Measurements from ENCODE around the gene PRKCZ.

The PRKCZ gene

DNA sequence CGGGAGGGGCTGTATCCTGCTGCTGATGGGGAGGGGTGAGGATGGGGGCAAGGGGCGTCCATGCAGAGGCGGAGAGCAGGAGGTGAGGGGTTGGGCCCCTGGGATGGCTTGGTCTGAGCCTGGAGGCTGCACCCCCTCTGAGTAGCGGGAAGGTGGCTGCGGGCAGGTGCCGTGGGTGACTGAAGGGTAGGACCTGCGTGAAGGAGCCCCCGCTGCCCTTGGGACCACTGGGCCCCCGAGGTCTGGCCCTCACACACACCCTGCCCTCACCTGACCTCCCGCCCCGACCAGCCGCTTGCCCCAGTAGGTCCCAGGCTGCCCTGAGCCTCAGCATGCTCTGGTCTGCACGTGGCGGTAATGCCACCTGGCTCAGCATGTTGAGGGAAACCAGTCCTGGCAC lies 165.1 kb downstream of the PRKCZ start:
- H3K4me3 ChIP-seq (replicated peaks; ENCODE audit: low read depth, low read length) = no peak overlapping the region
- DNase-seq (ENCODE audit: low read depth) = no peak
- TF ChIP-seq, protein P1, sequence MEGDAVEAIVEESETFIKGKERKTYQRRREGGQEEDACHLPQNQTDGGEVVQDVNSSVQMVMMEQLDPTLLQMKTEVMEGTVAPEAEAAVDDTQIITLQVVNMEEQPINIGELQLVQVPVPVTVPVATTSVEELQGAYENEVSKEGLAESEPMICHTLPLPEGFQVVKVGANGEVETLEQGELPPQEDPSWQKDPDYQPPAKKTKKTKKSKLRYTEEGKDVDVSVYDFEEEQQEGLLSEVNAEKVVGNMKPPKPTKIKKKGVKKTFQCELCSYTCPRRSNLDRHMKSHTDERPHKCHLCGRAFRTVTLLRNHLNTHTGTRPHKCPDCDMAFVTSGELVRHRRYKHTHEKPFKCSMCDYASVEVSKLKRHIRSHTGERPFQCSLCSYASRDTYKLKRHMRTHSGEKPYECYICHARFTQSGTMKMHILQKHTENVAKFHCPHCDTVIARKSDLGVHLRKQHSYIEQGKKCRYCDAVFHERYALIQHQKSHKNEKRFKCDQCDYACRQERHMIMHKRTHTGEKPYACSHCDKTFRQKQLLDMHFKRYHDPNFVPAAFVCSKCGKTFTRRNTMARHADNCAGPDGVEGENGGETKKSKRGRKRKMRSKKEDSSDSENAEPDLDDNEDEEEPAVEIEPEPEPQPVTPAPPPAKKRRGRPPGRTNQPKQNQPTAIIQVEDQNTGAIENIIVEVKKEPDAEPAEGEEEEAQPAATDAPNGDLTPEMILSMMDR (IDR thresholded peaks at IDR 0.05; ENCODE audit: low read length, missing control alignments) = no peak

DNA sequence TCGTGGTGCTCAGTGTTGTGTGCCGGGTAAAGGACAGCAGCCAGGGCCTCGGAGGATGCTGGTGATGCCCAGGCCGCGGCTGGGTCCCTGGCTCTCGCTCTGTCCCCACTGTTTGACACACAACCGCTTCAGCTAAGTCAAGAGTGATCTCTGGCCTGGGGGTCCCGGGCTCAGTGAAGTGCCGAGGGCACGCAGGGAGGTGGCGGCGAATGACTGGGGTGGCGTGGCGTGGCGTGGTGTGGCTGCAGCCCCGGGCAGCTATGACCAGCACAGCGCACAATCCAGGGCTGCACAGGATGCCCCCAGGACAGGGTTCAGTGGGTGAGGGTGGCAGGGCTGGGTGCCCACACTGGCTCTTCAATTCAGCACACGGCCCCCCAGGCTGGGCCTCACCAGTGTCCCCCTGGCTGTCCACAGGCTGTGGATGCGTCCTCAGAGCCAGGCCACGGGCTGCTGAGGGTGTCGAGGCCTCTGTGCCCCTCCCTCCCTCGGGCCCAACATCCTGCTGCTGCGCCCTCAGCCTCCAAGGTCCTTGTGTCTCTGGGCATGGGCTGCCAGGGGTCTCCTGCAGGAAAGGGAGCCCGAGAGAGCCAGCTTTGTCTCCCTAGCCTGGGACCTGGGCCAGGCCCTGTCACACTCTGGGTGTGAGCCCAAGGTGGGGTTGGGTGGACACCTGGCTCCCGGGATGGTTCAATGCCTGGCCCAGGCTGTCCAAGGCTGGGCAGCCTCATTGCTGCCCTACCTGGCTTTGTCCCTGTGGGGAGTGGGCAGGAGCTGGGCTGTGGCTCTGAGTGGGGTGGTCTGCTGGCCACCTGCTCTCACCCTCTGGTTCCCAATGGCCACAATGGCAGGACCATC lies 165.9 kb downstream of the PRKCZ start:
- DNase-seq (ENCODE audit: low read depth) = no peak
- TF ChIP-seq, protein P1 (IDR thresholded peaks at IDR 0.05; ENCODE audit: low read length, missing control alignments) = no peak
- no peak overlapping the region for H3K4me3 ChIP-seq (replicated peaks; ENCODE audit: low read depth, low read length)

DNA sequence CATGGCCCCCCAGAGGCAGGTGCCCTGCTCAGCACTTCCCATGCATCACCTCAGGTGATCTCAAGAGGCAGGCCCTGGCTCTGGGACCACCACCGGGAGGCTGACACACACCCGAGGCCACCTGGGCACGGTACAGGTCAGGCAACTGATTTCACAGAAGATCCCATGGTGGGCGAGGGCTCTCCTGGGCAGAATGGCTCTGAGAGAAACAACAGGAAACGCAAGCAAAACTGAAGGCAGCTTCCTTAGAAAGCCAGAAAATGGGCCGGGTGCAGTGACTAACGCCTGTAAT lies 166.5 kb downstream of the PRKCZ start:
- H3K4me3 ChIP-seq (replicated peaks; ENCODE audit: low read depth, low read length) = no peak overlapping the region
- TF ChIP-seq, protein P1 (IDR thresholded peaks at IDR 0.05; ENCODE audit: low read length, missing control alignments) = no peak
- DNase-seq (ENCODE audit: low read depth) = no peak

DNA sequence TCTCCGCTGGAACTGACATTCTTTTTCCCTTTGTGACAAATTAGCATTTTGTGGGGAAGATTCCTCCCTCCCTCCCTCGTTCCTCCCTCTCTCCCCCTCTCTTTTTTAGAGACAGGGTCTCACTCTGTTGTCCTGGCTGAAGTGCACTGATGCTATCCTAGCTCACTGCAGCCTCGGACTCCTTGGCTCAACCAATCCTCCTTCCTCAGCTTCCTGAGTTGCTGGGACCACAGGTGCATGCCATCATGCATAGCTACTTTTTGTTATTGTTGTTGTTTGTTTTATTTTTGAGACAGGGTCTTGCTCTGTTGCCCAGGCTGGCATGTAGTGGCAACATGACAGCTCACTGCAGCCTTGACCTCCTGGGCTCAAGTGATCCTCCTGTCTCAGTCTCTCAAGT lies 171.1 kb downstream of the PRKCZ start:
- no peak overlapping the region for H3K4me3 ChIP-seq (replicated peaks; ENCODE audit: low read depth, low read length)
- DNase-seq (ENCODE audit: low read depth) = no peak
- TF ChIP-seq, protein P1 (IDR thresholded peaks at IDR 0.05; ENCODE audit: low read length, missing control alignments) = no peak

DNA sequence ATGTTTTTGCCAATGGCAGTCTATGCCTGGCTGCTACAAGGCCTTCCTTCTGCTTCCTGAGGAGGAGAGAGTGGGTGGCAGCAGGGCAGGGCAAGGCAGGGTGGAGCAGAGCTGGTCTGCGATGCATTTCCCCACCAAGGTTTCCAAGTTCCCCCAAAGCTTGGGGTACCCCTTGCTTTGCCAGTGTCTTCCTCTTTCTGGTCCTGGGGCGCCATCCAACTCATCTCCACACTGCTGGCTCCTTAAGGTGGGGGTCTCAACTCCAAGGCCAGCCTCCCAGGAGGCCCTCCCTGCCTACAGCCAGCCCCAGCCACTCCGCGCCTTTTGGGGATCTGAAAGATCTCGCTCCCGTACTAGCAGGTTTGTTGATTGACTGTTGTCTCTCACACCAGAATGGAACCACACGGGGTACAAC lies 174.0 kb downstream of the PRKCZ start:
- no peak for DNase-seq (ENCODE audit: low read depth)
- no peak overlapping the region for H3K4me3 ChIP-seq (replicated peaks; ENCODE audit: low read depth, low read length)
- TF ChIP-seq, protein P1 (IDR thresholded peaks at IDR 0.05; ENCODE audit: low read length, missing control alignments) = no peak

DNA sequence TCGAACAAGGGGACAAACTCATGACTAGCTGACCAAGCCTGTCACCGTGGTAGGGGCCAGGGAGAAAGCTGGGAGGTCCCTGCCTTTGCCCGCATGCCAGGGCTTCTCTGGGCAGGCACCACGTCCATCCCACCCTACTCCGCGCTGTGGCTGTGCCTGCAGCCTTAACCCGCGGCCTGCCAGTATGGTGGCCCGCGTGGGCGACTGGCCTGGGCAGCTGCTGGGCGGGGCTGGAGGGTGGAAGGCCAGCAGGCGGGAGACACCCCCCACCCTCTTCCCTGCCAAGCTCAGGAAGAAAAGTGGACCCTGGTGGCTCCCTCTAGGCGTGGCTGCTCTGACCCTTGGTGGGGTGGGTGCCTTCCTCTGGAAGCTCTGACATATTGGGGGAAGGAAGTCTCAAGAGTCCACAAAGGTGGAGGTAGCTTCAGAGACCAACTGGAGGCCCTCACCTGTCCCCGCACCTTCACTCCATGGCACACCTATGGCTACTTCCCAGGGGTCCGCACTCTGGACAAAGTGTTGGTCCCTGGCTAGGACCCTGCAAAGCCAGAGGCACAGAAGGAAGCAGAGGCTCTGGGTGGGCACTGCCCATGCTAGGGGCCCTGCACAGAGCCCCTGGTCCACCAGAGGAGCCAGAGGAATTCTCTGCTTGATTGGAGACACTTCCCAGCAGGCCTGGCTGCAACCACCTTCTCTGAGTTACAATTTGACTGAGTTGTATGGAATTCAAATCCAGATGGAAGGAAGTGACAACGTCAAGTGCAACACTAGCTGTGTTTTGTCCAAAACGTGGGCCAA lies 174.6 kb downstream of the PRKCZ start:
- no peak for DNase-seq (ENCODE audit: low read depth)
- no peak overlapping the region for H3K4me3 ChIP-seq (replicated peaks; ENCODE audit: low read depth, low read length)
- TF ChIP-seq, protein P1 (IDR thresholded peaks at IDR 0.05; ENCODE audit: low read length, missing control alignments) = no peak
